Measurements from ENCODE around the gene DROSHA.
A peak's percentile ranks its signal among the peaks of the same experiment; 100 is the strongest.
"Not testable (repeated sequence)": the region's sequence is repeated elsewhere in the genome, so short reads cannot be mapped to it uniquely, and the experiment has no call there.

Gene DROSHA

DNA sequence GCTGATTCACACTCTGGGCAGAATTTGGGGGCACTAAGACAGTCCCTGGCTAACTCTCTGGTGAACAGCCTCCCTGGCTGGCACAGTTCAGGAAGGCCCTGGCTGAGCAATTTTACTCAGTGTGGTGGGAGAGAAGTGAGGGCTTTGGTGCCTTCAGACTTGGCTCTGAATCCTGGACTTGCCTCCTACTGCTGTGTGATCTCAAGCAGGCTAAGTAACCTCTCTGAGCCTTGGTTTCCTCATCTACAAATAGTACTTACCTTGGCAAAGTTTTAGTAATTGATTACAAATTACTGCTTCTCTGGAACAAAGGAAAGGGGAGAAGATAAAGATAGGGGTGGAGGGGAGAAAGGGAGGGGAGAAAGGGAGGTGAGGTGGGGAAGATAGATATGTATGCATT, 153.8 kb downstream of the DROSHA start:
- DNase-seq = no peak

DNA sequence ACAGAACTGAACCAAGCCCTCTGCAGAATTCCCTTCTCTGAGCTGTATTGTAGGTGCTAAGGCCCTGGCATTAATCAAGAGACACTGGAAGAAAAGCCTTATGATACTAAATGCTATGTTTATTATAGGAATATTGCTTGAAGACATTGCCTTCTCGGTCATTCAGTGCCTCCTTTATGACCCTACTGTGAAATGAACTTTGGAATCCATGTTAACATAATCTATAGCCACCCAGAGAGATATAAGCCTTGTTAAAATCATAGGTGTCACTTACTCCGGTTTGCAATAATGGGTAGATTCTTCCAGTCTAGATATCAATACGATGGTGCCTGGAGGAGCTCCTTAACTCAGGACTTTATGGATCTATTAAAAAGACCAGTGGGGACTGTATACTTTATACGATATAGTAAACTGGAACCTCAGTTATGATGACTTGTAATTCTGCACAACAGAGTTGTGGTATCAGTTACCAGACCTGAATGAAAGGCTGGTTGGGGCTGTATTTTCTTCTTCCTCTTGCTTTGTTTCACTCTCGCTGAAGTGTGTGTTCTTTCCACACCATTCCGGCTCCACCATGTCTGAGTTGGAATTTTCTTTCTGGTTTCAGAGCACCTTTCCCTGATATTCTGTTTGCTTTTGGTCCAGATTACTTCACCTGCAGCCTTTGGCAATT, 154.5 kb downstream of the DROSHA start:
- no peak for DNase-seq

DNA sequence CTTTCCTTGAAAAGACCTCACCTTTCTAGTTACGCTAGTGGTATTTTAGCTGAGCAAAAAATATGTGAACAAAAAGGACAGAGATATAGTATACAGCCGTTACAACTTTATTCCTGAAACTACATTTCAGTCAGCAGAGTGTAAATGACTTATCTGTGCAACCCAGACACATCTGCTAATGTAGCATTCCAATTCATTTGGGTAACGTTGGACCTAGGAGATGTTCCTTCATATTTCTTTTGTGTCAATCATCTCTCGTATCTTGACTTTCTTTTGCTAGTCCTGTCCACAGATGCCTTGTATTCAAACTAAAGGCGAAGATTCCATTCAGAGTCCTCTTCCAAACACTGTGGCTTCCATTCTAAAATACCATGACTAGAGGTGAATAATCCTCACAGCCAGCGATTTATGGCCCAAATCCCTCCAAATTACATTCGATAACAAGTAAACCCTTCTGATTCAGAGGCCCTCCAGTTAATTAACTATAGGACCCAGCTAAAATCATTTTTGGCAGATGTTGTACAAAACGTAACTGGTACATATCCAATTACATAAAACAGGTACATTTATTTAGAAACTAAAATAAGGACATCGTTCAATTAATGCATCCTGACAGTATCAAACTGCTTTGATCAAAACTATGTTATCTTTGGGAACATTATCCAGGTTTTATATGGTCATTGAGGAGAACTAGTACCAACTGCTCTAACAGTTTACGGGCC, 155.7 kb downstream of the DROSHA start:
- no peak for DNase-seq

DNA sequence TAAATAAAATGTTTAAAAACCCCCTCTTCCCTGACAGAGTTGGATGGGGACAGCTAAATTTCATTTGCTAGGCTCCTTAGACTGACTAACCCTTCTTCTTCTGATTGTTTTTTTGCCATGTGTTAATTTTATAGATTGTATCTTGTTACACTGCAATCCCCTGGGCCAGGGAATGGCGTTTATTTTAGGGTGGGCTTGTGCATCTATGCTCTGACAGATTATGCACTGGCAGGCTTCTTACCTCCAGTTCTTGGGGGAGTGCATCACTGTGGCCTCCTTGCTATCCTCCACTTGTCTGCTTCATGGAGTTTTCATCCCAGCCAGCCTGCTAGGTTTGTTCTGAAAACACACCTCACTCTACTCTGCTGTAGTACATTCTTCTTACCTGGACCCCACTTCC, 159.8 kb downstream of the DROSHA start:
- DNase-seq = no peak

DNA sequence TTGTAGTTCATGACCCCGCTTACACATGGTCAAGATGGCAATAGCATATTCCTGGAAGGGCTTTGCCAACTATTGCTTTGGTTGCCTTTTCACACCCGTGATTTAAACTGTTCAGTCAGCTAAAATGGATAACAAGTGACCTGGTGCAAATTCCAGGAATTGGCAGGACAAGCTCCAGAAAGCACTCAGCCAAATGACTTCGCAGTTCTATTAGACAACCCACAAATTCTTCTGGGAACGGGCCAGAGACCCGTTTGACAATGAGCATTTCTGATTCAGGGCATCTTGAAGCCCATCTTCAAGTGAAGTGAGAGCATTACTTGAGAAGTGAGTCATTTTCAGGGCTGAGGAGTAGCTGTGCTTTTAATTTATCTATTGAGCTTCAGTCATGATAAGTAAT, 165.0 kb downstream of the DROSHA start:
- no peak for DNase-seq

DNA sequence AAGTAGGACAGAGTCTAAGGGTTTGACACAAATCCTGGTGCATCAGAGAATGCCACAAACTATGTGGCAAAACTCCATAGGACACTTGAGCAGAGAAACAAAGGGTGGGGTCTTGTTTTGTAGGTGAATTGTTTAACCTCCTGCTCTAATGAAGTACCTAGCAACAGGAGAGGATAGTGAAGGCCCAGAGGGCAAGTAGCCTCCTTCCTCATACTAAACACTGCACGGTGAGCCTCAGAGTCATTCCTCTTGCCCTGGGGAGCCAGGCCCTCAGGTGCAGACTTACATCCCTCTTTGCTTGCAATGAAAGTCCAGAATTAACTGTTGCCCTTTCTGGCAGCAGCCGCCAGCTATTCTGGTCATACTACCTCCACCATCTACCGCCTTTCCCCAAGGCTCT, 166.1 kb downstream of the DROSHA start:
- no peak for DNase-seq

DNA sequence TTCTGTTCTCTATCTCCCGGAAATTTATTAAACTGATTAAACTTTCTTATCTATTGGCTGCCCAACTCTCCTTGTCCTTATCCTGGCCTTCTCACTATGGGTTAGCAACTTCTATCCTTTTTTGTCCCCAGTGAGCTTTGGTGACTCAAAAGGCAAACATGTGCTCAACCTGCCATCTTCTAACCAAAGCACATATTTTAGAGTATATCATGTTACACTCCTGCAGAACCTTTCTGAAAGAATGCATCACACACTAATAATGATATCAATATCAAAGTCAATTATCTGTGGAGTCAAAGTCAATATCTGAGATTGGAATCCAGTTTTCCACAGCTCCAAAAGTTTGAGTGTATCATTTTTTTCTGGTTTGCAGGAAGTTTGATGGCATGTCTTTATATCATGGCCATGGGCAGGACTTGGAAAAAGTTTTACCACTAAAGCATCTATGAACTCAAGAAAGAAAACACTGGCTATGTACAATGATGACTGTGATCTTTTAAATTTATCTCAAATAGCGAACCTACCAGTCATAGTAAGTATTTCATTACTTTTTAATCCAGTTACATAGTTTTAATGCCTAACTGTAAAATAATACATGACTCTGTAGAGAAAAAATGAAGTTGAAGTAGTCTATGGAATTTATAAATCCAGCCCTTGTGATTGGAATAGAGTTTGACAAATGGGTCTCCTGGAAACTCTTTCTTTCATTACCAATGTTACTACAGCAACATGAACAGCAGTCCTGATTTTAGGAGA, 166.8 kb downstream of the DROSHA start:
- DNase-seq = peak; percentile 18

DNA sequence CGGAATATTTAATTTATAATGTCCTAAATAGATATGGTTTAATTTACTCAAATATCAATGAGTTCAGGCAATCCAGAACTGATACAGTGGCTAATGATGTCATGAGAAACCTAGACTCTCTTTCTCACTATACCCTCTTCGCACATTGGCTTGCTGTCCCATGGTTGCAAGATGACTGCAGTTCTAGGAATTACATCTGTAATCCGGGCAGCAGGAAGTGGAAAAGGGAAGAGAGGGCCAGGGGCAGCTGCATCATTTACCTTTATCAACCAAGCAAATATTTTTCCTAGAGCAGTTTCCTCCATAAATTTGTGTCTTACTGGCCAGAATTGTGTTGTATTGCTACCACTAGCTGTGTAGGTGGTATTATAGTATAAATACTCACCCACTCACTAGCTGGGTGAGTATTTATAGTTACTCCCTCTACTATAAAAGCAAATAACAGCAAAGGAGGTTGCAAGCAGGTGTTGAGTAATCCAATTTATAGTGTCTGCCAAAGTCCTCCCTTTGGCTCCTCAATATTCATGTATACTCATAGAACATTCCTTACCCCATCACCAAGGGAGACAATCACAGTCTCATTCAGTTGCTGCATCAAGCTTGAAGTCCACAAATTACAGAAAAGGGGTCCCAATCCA, 168.8 kb downstream of the DROSHA start:
- DNase-seq = no peak

DNA sequence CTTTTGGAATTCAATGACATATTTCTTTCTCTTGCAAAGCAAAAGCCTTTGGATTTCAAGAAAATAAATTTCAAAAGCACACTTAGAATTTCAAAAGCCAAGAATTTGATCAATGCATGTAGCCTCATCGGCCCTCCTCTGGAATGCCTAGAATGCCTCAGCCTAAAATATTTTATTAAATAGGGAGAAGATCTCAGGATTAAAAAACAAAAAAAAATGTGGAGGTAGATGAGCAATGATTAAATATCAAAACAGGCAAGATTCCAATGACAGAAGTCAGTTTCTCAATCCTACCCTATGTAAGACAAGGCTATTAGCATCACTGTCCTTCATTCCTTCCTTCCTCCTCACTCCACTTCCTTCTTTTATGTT, 169.4 kb downstream of the DROSHA start:
- DNase-seq = no peak

DNA sequence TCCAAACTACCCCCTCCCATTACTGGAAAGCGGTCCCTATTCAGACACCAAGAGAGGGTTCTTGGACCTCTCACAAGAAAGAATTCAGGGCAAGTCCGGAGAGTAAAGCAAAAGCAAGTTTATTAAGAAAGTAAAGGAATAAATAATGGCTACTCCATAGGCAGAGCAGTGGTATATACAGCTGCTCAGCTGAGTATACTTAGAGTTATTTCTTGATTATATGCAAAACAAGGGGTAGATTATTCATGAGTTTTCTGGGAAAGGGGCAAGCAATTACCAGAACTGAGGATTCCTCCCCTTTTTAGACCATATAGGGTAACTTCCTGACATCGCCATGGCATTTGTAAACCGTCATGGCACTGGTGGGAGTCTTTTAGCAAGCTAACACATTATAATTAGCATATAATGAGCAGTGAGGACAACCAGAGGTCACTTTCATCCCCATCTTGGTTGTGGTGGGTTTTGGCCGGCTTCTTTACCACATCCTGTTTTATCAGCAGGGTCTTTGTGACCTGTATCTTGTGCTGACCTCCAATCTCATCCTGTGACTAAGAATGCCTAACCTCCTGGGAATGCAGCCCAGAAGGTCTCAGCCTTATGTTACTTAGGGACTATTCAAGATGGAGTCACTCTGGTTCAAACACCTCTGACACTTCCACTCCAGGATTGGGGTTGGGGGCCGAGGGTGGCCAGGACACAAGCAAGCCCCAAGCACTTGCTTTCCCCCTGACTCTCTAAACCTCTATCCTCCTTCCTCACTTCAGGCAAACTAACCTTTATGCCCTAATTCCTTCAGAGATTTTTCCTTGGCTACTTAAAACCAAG, 170.0 kb downstream of the DROSHA start:
- DNase-seq = not testable (repeated sequence)

DNA sequence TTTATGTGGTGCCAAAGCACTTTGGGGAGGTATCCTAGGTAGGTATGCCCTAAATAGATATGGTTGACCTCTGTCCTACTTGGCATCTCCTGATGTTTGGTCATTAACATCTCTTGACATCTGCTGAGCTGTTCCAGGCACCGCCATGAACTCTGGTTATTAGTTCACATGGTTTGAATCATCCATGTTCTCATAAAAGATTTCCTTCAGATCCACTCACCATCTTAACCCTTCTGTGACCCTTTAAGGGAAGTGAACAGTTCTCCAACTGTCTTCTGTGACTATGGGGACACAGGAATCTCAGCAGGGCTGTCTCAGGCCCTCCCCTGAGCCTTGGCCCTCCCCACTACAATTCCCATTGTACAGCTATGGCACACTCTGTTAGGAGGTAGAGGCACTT, 170.7 kb downstream of the DROSHA start:
- peak; percentile 44 for DNase-seq

DNA sequence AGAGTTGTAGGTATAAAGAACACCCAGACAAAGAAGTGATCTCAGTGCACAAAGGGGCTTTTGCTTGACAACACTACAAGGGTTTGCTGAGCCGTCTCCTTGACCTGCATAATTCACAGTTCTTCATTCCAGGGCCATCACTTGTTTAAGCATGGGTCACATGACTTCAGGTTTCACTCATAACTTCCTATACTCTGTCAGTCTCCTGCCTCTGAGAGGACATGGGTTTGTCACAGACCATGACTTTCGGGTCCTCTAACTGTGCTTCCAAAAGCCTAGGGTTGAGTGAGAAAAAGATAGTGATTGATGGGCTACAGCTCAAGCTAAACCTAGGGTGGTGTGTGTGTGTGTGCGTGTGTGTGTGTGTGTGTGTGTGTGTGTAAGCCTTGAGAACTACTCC, 172.1 kb downstream of the DROSHA start:
- no peak for DNase-seq

DNA sequence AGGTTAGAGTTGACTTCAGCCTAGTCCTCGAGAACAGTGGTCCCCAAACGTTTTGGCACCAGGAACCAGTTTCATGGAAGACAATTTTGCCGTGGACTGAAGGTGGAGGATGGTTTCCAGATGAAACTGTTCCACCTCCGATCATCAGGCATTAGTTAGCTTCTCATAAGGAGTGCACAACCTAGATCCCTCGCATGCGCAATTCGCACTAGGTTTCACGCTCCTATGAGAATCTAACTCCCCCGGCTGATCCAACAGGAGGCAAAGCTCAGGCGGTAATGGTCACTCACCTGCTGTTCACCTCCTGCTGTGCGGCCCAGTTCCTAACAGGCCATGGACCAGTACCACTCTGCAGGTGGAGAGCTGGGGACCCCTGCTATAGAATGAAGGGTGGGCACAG, 174.9 kb downstream of the DROSHA start:
- DNase-seq = no peak

DNA sequence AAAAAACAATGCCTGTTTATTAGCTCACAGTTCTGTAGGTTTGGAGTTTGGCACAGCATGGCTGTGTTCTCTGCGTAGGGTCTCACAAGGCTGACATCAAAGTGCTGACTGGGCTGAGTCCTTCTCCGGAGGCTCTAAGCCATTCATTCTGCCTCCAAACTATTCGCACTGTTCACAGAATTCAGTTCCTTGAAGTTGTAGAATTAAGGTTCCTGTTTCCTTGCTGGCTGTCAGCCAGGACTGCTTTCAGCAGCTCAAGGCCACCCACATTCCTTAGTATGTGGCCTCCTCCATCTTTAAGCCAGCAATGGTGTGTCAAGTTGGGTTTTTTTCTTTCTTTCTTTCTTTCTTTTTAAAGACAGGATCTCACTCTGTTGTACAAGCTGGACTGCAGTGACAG, 176.6 kb downstream of the DROSHA start:
- DNase-seq = no peak

Data from T1000 (cell line).